Gastroesophageal sphincter (tissue), 3 donors: ENCODE data around the gene IRF2.

Experiments used
- EP300 ChIP-seq: sonication (generic); formaldehyde crosslinking; IDR thresholded peaks from one replicate; pipeline ENCODE4 v1.6.1; 2017; ENCODE audit warnings: antibody characterized with exemption, mild to moderate bottlenecking
- POLR2A ChIP-seq, 2 donors: fragments of 450-650 bp; IDR thresholded peaks; one replicate each; pipeline ENCODE4 v1.6.1; 2017; ENCODE audit warnings: antibody characterized with exemption in 2 of 2, mild to moderate bottlenecking in 2 of 2, moderate library complexity in 1 of 2
- POLR2AphosphoS5 ChIP-seq: sonication (generic); formaldehyde crosslinking; IDR thresholded peaks from one replicate; pipeline ENCODE4 v1.6.1; 2017; ENCODE audit warnings: antibody characterized with exemption
- TF ChIP-seq, protein P1 (sequence below), 4 experiments: fragments of 200-600 bp in 2 of 4; fragments of 450-650 bp in 2 of 4; sonication (generic) in 1 of 4; IDR thresholded peaks; one replicate each; pipeline ENCODE4 v1.5.1; 2017 to 2019; ENCODE audit warnings: antibody characterized with exemption in 4 of 4, mild to moderate bottlenecking in 2 of 4, moderate library complexity in 2 of 4

GRCh38 chr4:184444953-184445309 lies 29.4 kb downstream of the IRF2 start:
- TF ChIP-seq, protein P1, sequence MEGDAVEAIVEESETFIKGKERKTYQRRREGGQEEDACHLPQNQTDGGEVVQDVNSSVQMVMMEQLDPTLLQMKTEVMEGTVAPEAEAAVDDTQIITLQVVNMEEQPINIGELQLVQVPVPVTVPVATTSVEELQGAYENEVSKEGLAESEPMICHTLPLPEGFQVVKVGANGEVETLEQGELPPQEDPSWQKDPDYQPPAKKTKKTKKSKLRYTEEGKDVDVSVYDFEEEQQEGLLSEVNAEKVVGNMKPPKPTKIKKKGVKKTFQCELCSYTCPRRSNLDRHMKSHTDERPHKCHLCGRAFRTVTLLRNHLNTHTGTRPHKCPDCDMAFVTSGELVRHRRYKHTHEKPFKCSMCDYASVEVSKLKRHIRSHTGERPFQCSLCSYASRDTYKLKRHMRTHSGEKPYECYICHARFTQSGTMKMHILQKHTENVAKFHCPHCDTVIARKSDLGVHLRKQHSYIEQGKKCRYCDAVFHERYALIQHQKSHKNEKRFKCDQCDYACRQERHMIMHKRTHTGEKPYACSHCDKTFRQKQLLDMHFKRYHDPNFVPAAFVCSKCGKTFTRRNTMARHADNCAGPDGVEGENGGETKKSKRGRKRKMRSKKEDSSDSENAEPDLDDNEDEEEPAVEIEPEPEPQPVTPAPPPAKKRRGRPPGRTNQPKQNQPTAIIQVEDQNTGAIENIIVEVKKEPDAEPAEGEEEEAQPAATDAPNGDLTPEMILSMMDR (IDR thresholded peaks at IDR 0.05), result no peak
- no peak for TF ChIP-seq POLR2AphosphoS5
- TF ChIP-seq POLR2A (IDR thresholded peaks at IDR 0.05), result no peak
- no peak for TF ChIP-seq EP300
